Measurements from ENCODE around the gene DNAH3.
"Not testable (repeated sequence)": the region's sequence is repeated elsewhere in the genome, so short reads cannot be mapped to it uniquely, and the experiment has no call there.

Gene DNAH3

GRCh38 chr16:21126518-21126917, 24.1 kb downstream of the DNAH3 start:
- Histone ChIP-seq H3K27ac (no peak overlapping the region), H3K9me3 (ENCODE audit: low read depth, low read length) (no peaks in the 10 kb centered on the region), H3K9ac (ENCODE audit: insufficient read length) (no peak overlapping the region), H3K36me3 (ENCODE audit: insufficient read depth, low read length) (no peaks in the 10 kb centered on the region), H3K4me3 (no peak overlapping the region)
- TF ChIP-seq EZH2 (IDR thresholded peaks at IDR 0.05) = no peak
- no peak for TF ChIP-seq POLR2AphosphoS5 (IDR thresholded peaks at IDR 0.05; ENCODE audit: borderline replicate concordance, low read depth, low read length)
- no peak for TF ChIP-seq FOXP2 (optimal IDR thresholded peaks at IDR 0.05; ENCODE audit: control extremely low read depth, extremely low read length, insufficient read depth)
- no peak for DNase-seq (ENCODE audit: low read depth, low spot score)

DNA sequence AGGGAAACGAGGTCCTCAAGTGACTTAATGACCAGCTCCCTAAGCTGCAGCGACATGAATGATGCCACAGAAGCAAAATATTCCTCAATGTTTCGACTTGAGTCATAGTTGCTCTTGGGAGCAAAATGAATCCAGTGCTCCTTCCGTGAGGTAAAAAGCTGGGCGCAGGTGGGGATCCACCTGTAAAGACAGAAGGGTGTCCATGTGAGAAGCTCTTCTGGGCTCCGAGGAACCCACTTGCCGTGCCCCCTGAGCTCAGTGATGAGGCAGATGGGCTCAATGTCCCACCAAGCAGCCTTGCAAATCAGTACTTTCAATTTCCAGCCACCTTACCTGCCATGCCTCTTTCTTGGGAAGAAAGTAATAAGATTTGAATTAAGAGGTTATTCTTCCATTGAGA, 25.5 kb downstream of the DNAH3 start:
- TF ChIP-seq POLR2AphosphoS5 (IDR thresholded peaks at IDR 0.05; ENCODE audit: borderline replicate concordance, low read depth, low read length) (no peak), EZH2 (IDR thresholded peaks at IDR 0.05) (no peak), FOXP2 (optimal IDR thresholded peaks at IDR 0.05; ENCODE audit: control extremely low read depth, extremely low read length, insufficient read depth) (no peak)
- Histone ChIP-seq H3K27ac (no peak overlapping the region), H3K4me3 (no peak overlapping the region), H3K36me3 (ENCODE audit: insufficient read depth, low read length) (no peaks in the 10 kb centered on the region), H3K9me3 (ENCODE audit: low read depth, low read length) (no peaks in the 10 kb centered on the region), H3K9ac (ENCODE audit: insufficient read length) (no peak overlapping the region)
- no peak for DNase-seq (ENCODE audit: low read depth, low spot score)

- no peak for TF ChIP-seq EZH2 (IDR thresholded peaks at IDR 0.05)
- TF ChIP-seq POLR2AphosphoS5 (IDR thresholded peaks at IDR 0.05; ENCODE audit: borderline replicate concordance, low read depth, low read length) = no peak
- no peak for TF ChIP-seq FOXP2 (optimal IDR thresholded peaks at IDR 0.05; ENCODE audit: control extremely low read depth, extremely low read length, insufficient read depth)
- no peak overlapping the region for H3K4me3 ChIP-seq
- no peaks in the 10 kb centered on the region for H3K36me3 ChIP-seq (ENCODE audit: insufficient read depth, low read length)
- no peak for DNase-seq (ENCODE audit: low read depth, low spot score)
- no peak overlapping the region for H3K27ac ChIP-seq
- no peaks in the 10 kb centered on the region for H3K9me3 ChIP-seq (ENCODE audit: low read depth, low read length)
- no peak overlapping the region for H3K9ac ChIP-seq (ENCODE audit: insufficient read length)
Observed at GRCh38 chr16:21120976-21121520, 29.6 kb downstream of the DNAH3 start.

DNA sequence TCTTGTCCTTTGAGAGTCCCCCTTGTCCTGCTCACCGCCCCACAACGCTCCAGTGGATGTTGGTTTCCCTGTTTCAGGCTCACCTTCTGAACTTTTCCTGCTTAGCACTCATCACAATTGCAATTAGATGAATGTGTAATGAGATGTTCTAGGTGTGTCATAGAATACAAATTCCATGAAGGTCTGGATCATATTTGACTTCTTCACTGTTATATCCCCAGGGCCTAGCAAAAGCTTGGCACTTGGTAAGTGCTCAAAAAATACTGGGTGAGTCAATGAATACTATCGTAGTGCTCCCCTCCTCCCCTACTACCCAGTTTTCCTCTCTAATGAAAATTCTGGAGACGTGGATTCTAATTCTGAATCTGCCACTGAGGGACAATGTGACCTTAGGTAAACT, 33.1 kb downstream of the DNAH3 start:
- no peak overlapping the region for H3K27ac ChIP-seq

GRCh38 chr16:21116148-21116693, 34.4 kb downstream of the DNAH3 start:
- no peak for DNase-seq (ENCODE audit: low read depth, low spot score)
- H3K36me3 ChIP-seq (ENCODE audit: insufficient read depth, low read length) = no peaks in the 10 kb centered on the region
- H3K9ac ChIP-seq (ENCODE audit: insufficient read length) = no peak overlapping the region
- no peak for TF ChIP-seq FOXP2 (optimal IDR thresholded peaks at IDR 0.05; ENCODE audit: control extremely low read depth, extremely low read length, insufficient read depth)
- no peak for TF ChIP-seq EZH2 (IDR thresholded peaks at IDR 0.05)
- H3K4me3 ChIP-seq = no peak overlapping the region
- no peaks in the 10 kb centered on the region for H3K9me3 ChIP-seq (ENCODE audit: low read depth, low read length)
- no peak overlapping the region for H3K27ac ChIP-seq

More for the DNA sequence above, 33.1 kb downstream of the DNAH3 start:
- Histone ChIP-seq H3K9me3 (ENCODE audit: low read depth, low read length) (no peaks in the 10 kb centered on the region), H3K4me3 (no peak overlapping the region), H3K36me3 (ENCODE audit: insufficient read depth, low read length) (no peaks in the 10 kb centered on the region), H3K9ac (ENCODE audit: insufficient read length) (no peak overlapping the region)
- DNase-seq (ENCODE audit: low read depth, low spot score) = no peak
- no peak for TF ChIP-seq POLR2AphosphoS5 (IDR thresholded peaks at IDR 0.05; ENCODE audit: borderline replicate concordance, low read depth, low read length)
- TF ChIP-seq FOXP2 (optimal IDR thresholded peaks at IDR 0.05; ENCODE audit: control extremely low read depth, extremely low read length, insufficient read depth) = no peak
- no peak for TF ChIP-seq EZH2 (IDR thresholded peaks at IDR 0.05)

- H3K9ac ChIP-seq (ENCODE audit: insufficient read length); H3K27ac ChIP-seq; H3K36me3 ChIP-seq (ENCODE audit: insufficient read depth, low read length); H3K4me3 ChIP-seq; H3K9me3 ChIP-seq (ENCODE audit: low read depth, low read length); DNase-seq (ENCODE audit: low read depth, low spot score): not testable (repeated sequence)
Observed at GRCh38 chr16:21115551-21115950, 35.1 kb downstream of the DNAH3 start.

- TF ChIP-seq EZH2 (IDR thresholded peaks at IDR 0.05) = no peak
- no peak for TF ChIP-seq POLR2AphosphoS5 (IDR thresholded peaks at IDR 0.05; ENCODE audit: borderline replicate concordance, low read depth, low read length)
- no peak for TF ChIP-seq FOXP2 (optimal IDR thresholded peaks at IDR 0.05; ENCODE audit: control extremely low read depth, extremely low read length, insufficient read depth)
- H3K27ac ChIP-seq = no peak overlapping the region
- DNase-seq (ENCODE audit: low read depth, low spot score) = peak; percentile 3
- H3K9ac ChIP-seq (ENCODE audit: insufficient read length) = no peak overlapping the region
- H3K36me3 ChIP-seq (ENCODE audit: insufficient read depth, low read length) = no peaks in the 10 kb centered on the region
- no peaks in the 10 kb centered on the region for H3K9me3 ChIP-seq (ENCODE audit: low read depth, low read length)
- no peak overlapping the region for H3K4me3 ChIP-seq
Observed at GRCh38 chr16:21103941-21104860, 46.4 kb downstream of the DNAH3 start.

- Histone ChIP-seq H3K27ac (no peak overlapping the region), H3K36me3 (ENCODE audit: insufficient read depth, low read length) (no peaks in the 10 kb centered on the region), H3K4me3 (no peak overlapping the region), H3K9me3 (ENCODE audit: low read depth, low read length) (no peaks in the 10 kb centered on the region), H3K9ac (ENCODE audit: insufficient read length) (no peak overlapping the region)
- TF ChIP-seq EZH2 (IDR thresholded peaks at IDR 0.05) (no peak), FOXP2 (optimal IDR thresholded peaks at IDR 0.05; ENCODE audit: control extremely low read depth, extremely low read length, insufficient read depth) (no peak), POLR2AphosphoS5 (IDR thresholded peaks at IDR 0.05; ENCODE audit: borderline replicate concordance, low read depth, low read length) (no peak)
- DNase-seq (ENCODE audit: low read depth, low spot score) = no peak
Observed at GRCh38 chr16:21101631-21102420, 48.8 kb downstream of the DNAH3 start.

All from SK-N-MC (cell line).